ENCODE measurements around the gene RAB20. TPM values are rescaled to one million over a fixed set of nuclear protein-coding genes. Genes with fewer than 3 reads are reported as not detected.
A peak's percentile ranks its signal among the peaks of the same experiment; 100 is the strongest.

Gene RAB20
- total and polyA plus RNA-seq, 4 donors = 9.8 to 36.9 (median 25.2) TPM

GRCh38 chr13:110560601-110561343 lies 750 bp downstream of the RAB20 start:
- TF ChIP-seq NR2F2 (IDR thresholded peaks at IDR 0.05) = no peak
- TF ChIP-seq GABPA (IDR thresholded peaks at IDR 0.05 in 1 of 2, conservative IDR thresholded peaks at IDR 0.05 in 1 of 2) = peak in 1 of 2 donors; percentile 30
- peak; percentile 11 for TF ChIP-seq SP1 (IDR thresholded peaks at IDR 0.05)
- Histone ChIP-seq H3K36me3 (ENCODE audit: control insufficient read depth in 4 of 4, insufficient read depth in 3 of 4, low read depth in 1 of 4, low read length in 3 of 4) (peaks cover 0 to 10% (median 7%) of the 10 kb centered on the region in 4 donors), H3K4me3 (ENCODE audit: low read depth in 1 of 3, low read length in 3 of 3) (peak overlapping the region; percentile 93 to 96 (median 94)), H3K9me3 (ENCODE audit: control insufficient read depth in 4 of 4, low read length in 3 of 4) (no peaks in the 10 kb centered on the region), H3K4me1 (ENCODE audit: control insufficient read depth in 4 of 4, insufficient read depth in 4 of 4, low read length in 3 of 4) (peaks cover 10 to 53% (median 36%) of the 10 kb centered on the region in 4 donors), H3K27me3 (ENCODE audit: control insufficient read depth in 4 of 4, insufficient read depth in 4 of 4, low read length in 3 of 4) (no peaks in the 10 kb centered on the region), H3K9ac (ENCODE audit: low read depth in 1 of 2, low read length in 2 of 2) (peak overlapping the region; percentile 85 to 99), H3K27ac (ENCODE audit: low read depth in 1 of 2, low read length in 2 of 2) (peak overlapping the region; percentile 93 to 95)
- WGBS = 1% methylated on average over 29 of the region's 29 CpGs
- DNase-seq (ENCODE audit: low spot score) = peak; percentile 49

- 31% methylated on average over 6 of the region's 6 CpGs for WGBS
Measured at GRCh38 chr13:110559986-110560385, 1.5 kb downstream of the RAB20 start.

More at GRCh38 chr13:110559986-110560385, 1.5 kb downstream of the RAB20 start:
- Histone ChIP-seq H3K9me3 (ENCODE audit: control insufficient read depth in 4 of 4, low read length in 3 of 4) (no peaks in the 10 kb centered on the region), H3K9ac (ENCODE audit: low read depth in 1 of 2, low read length in 2 of 2) (peak overlapping the region; percentile 85 to 99), H3K4me1 (ENCODE audit: control insufficient read depth in 4 of 4, insufficient read depth in 4 of 4, low read length in 3 of 4) (peaks cover 16 to 61% (median 44%) of the 10 kb centered on the region in 4 donors), H3K27ac (ENCODE audit: low read depth in 1 of 2, low read length in 2 of 2) (peak overlapping the region; percentile 93 to 95), H3K27me3 (ENCODE audit: control insufficient read depth in 4 of 4, insufficient read depth in 4 of 4, low read length in 3 of 4) (no peaks in the 10 kb centered on the region), H3K36me3 (ENCODE audit: control insufficient read depth in 4 of 4, insufficient read depth in 3 of 4, low read depth in 1 of 4, low read length in 3 of 4) (peaks cover 0 to 10% (median 7%) of the 10 kb centered on the region in 4 donors), H3K4me3 (ENCODE audit: low read depth in 1 of 3, low read length in 3 of 3) (peak overlapping the region; percentile 93 to 96 (median 94))
- DNase-seq (ENCODE audit: low spot score) = no peak
- no peak for TF ChIP-seq ZBTB33 (IDR thresholded peaks at IDR 0.05)
- no peak for TF ChIP-seq EGR1 (IDR thresholded peaks at IDR 0.05; ENCODE audit: low read depth in 2 of 2)
- TF ChIP-seq CTCF (IDR thresholded peaks at IDR 0.05; ENCODE audit: low read depth, low read length, missing input control) = no peak
- no peak for TF ChIP-seq FOXA1 (IDR thresholded peaks at IDR 0.05)
- TF ChIP-seq RAD21 (IDR thresholded peaks at IDR 0.05) = no peak
- no peak for TF ChIP-seq GABPA (IDR thresholded peaks at IDR 0.05 in 1 of 2, conservative IDR thresholded peaks at IDR 0.05 in 1 of 2)

Data from liver (tissue), 9 donors.